ENCODE data around the gene PAQR9. TPM values are rescaled to one million over a fixed set of nuclear protein-coding genes. Genes with fewer than 3 reads are reported as not detected.
"Not testable (repeated sequence)": the region's sequence is repeated elsewhere in the genome, so short reads cannot be mapped to it uniquely, and the experiment has no call there.

PAQR9 gene
- total RNA-seq, 1 experiment from 2014 or later, result not detected

DNA sequence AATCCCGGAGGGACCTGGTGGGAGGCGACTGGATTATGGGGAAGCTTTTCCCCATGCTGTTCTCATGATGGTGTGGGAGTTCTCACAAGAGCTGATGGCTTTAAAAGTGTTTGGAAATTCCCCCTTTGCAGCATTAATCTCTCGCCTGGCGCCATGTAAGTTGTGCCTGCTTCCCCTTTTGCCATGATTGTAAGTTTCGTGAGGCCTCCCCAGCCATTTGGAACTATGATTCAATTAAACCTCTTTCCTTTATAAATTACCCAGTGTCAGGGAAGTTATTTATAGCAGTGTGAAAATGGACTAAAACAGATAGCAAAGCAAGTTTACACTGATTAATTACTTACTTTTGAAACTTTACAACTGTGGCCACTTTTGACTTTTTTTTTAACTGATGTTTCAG lies 27.2 kb upstream of the PAQR9 start:
- POLR2A ChIA-PET, result interaction anchor here (0.7 to 2.1 kb wide), 3 partner anchors 10 to 394 kb away, joined by 3 to 12 read pairs (median 9); partner anchors contain the start of genes PLS1 and U2SURP
- intact Hi-C loops (cut with micrococcal nuclease), result loop anchor here (10.0 kb wide), 1 partner anchor 266 kb away; the partner anchor contains the start of gene TRPC1
- CTCF ChIA-PET, result interaction anchor here (0.6 to 14.5 kb wide), 8 partner anchors 13 to 861 kb away, joined by 3 to 212 read pairs (median 4); no protein-coding TSS in a partner anchor
- Mint-ChIP-seq H3K36me3 (ENCODE audit: insufficient read depth, unreplicated experiment) (no peaks in the 10 kb centered on the region), H3K4me1 (ENCODE audit: insufficient read depth, unreplicated experiment) (no peaks in the 10 kb centered on the region), H3K27me3 (ENCODE audit: insufficient read depth, unreplicated experiment) (no peaks in the 10 kb centered on the region), H3K27ac (ENCODE audit: low read depth, unreplicated experiment) (no peak overlapping the region), H3K4me3 (ENCODE audit: unreplicated experiment) (no peak overlapping the region), H3K9me3 (ENCODE audit: unreplicated experiment) (no peaks in the 10 kb centered on the region)
- no TSS peak for BruUV-seq (replicated peaks)
- no peak for DNase-seq (ENCODE audit: unreplicated experiment)
- TF ChIP-seq, protein P1, sequence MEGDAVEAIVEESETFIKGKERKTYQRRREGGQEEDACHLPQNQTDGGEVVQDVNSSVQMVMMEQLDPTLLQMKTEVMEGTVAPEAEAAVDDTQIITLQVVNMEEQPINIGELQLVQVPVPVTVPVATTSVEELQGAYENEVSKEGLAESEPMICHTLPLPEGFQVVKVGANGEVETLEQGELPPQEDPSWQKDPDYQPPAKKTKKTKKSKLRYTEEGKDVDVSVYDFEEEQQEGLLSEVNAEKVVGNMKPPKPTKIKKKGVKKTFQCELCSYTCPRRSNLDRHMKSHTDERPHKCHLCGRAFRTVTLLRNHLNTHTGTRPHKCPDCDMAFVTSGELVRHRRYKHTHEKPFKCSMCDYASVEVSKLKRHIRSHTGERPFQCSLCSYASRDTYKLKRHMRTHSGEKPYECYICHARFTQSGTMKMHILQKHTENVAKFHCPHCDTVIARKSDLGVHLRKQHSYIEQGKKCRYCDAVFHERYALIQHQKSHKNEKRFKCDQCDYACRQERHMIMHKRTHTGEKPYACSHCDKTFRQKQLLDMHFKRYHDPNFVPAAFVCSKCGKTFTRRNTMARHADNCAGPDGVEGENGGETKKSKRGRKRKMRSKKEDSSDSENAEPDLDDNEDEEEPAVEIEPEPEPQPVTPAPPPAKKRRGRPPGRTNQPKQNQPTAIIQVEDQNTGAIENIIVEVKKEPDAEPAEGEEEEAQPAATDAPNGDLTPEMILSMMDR (IDR thresholded peaks at IDR 0.05; ENCODE audit: unreplicated experiment), result no peak

DNA sequence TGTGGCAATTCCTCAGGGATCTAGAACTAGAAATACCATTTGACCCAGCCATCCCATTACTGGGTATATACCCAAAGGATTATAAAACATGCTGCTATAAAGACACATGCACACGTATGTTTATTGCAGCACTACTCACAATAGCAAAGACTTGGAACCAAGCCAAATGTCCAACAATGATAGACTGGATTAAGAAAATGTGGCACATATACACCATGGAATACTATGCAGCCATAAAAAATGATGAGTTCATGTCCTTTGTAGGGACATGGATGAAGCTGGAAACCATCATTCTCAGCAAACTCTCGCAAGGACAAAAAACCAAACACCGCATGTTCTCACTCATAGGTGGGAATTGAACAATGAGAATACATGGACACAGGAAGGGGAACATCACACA lies 25.4 kb upstream of the PAQR9 start:
- CTCF ChIA-PET, result interaction anchor here (0.7 to 3.2 kb wide), 3 partner anchors 81 to 160 kb away, joined by 3 to 77 read pairs (median 4); no protein-coding TSS in a partner anchor
- H3K4me1 Mint-ChIP-seq (ENCODE audit: insufficient read depth, unreplicated experiment); DNase-seq (ENCODE audit: unreplicated experiment); H3K36me3 Mint-ChIP-seq (ENCODE audit: insufficient read depth, unreplicated experiment); H3K27ac Mint-ChIP-seq (ENCODE audit: low read depth, unreplicated experiment); POLR2A ChIA-PET; intact Hi-C loops (cut with micrococcal nuclease); BruUV-seq (replicated peaks); H3K4me3 Mint-ChIP-seq (ENCODE audit: unreplicated experiment); H3K9me3 Mint-ChIP-seq (ENCODE audit: unreplicated experiment); H3K27me3 Mint-ChIP-seq (ENCODE audit: insufficient read depth, unreplicated experiment): not testable (repeated sequence)

DNA sequence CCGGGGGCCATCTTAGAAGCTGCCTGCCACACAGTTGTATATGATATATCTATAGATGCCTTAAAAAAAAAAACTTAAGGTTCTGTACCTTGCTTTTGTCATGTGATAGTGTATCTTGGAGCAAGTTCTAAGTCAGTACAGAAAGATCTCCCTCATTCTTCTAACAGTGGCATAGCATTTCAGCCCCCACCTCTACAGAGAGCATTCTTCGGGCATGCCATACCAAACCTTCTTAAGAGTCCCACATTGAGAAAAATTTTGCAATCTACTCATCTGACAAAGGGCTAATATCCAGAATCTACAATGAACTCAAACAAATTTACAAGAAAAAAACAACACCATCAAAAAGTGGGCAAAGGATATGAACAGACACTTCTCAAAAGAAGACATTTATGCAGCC lies 24.7 kb upstream of the PAQR9 start:
- H3K27ac Mint-ChIP-seq (ENCODE audit: low read depth, unreplicated experiment); H3K9me3 Mint-ChIP-seq (ENCODE audit: unreplicated experiment): not testable (repeated sequence)
- CTCF ChIA-PET, result interaction anchor here (1.0 to 3.2 kb wide), 11 partner anchors 8 to 401 kb away, joined by 3 to 77 read pairs (median 5); no protein-coding TSS in a partner anchor

DNA sequence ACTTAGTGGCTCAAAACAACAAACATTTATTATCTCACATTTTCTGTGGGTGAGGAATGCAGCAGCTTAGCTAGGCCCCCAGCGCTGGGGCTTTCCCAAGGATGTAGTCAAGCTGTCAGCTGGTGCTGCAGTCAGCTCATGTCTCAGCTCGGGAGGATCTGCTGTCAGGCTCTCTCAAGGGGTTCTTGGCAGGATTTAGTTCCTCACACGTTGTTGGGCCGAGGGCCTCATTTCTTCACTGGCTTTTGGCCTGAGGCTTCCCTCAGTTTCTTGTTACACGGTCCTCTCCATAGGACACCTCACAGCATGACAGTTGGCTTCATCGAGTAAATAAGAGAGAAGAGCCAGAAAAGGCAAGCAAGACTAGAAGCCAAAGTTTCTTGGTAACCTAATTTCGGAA lies 24.2 kb upstream of the PAQR9 start:
- Mint-ChIP-seq H3K9me3 (ENCODE audit: unreplicated experiment) (no peaks in the 10 kb centered on the region), H3K27me3 (ENCODE audit: insufficient read depth, unreplicated experiment) (peaks cover 6% of the 10 kb centered on the region), H3K27ac (ENCODE audit: low read depth, unreplicated experiment) (no peak overlapping the region), H3K36me3 (ENCODE audit: insufficient read depth, unreplicated experiment) (no peaks in the 10 kb centered on the region), H3K4me3 (ENCODE audit: unreplicated experiment) (no peak overlapping the region), H3K4me1 (ENCODE audit: insufficient read depth, unreplicated experiment) (no peaks in the 10 kb centered on the region)
- DNase-seq (ENCODE audit: unreplicated experiment), result no peak
- ChIA-PET POLR2A (interaction anchor here (1.0 kb wide), 1 partner anchor 125 kb away, joined by 3 read pairs; no protein-coding TSS in a partner anchor), CTCF (interaction anchor here (0.7 to 3.2 kb wide), 14 partner anchors 9 to 401 kb away, joined by 3 to 77 read pairs (median 5); no protein-coding TSS in a partner anchor)
- intact Hi-C loops (cut with micrococcal nuclease), result loop anchor here (1.0 to 2.0 kb wide), 3 partner anchors 59 to 401 kb away; no protein-coding TSS in a partner anchor
- no TSS peak for BruUV-seq (replicated peaks)
- TF ChIP-seq, protein P1 (IDR thresholded peaks at IDR 0.05; ENCODE audit: unreplicated experiment), result no peak

More for the DNA sequence above, 24.7 kb upstream of the PAQR9 start:
- DNase-seq (ENCODE audit: unreplicated experiment); H3K36me3 Mint-ChIP-seq (ENCODE audit: insufficient read depth, unreplicated experiment); intact Hi-C loops (cut with micrococcal nuclease); H3K4me3 Mint-ChIP-seq (ENCODE audit: unreplicated experiment); H3K4me1 Mint-ChIP-seq (ENCODE audit: insufficient read depth, unreplicated experiment); BruUV-seq (replicated peaks); H3K27me3 Mint-ChIP-seq (ENCODE audit: insufficient read depth, unreplicated experiment); POLR2A ChIA-PET: not testable (repeated sequence)

DNA sequence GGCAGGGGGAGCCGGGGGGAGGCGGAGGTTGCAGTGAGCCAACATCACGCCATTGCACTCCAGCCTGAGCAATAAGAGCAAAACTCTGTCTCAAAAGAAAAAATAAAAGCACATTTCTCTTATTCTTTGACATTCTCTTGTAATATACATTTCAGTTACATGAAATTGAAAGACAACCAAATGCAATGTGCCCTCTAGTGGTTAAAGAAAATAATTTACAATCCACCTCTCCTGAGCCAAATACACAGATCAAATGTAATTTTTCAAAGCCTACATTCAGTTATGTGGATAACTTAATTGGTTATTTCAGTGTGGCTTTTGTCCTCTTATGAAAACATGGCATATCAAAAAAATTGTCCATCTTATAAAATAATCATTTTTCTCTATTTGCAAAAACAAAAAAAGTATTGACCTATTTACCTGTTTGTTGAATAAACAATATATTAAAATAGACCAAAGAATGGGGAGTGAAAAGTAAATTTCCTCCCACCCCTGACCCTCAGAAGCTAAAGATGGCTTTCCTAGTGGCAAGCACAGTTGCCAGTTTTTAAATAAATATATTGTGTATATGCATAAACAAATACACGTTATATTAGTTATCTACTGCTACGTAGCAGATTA lies 23.7 kb upstream of the PAQR9 start:
- H3K4me1 Mint-ChIP-seq (ENCODE audit: insufficient read depth, unreplicated experiment), result no peaks in the 10 kb centered on the region
- BruUV-seq (replicated peaks), result no TSS peak
- intact Hi-C loops (cut with micrococcal nuclease), result loop anchor here (1.0 to 2.0 kb wide), 3 partner anchors 58 to 401 kb away; no protein-coding TSS in a partner anchor
- TF ChIP-seq, protein P1 (IDR thresholded peaks at IDR 0.05; ENCODE audit: unreplicated experiment), result peak; percentile 54
- peak; percentile 54 for DNase-seq (ENCODE audit: unreplicated experiment)
- H3K27me3 Mint-ChIP-seq (ENCODE audit: insufficient read depth, unreplicated experiment), result peaks cover 11% of the 10 kb centered on the region
- ChIA-PET POLR2A (interaction anchor here (0.6 to 1.0 kb wide), 5 partner anchors 61 to 173 kb away, joined by 3 read pairs; no protein-coding TSS in a partner anchor), CTCF (interaction anchor here (0.7 to 3.2 kb wide), 18 partner anchors 8 to 400 kb away, joined by 3 to 77 read pairs (median 5); no protein-coding TSS in a partner anchor)
- H3K27ac Mint-ChIP-seq (ENCODE audit: low read depth, unreplicated experiment), result no peak overlapping the region
- no peaks in the 10 kb centered on the region for H3K9me3 Mint-ChIP-seq (ENCODE audit: unreplicated experiment)
- no peak overlapping the region for H3K4me3 Mint-ChIP-seq (ENCODE audit: unreplicated experiment)
- H3K36me3 Mint-ChIP-seq (ENCODE audit: insufficient read depth, unreplicated experiment), result no peaks in the 10 kb centered on the region
